Liver (tissue), 9 donors: Measurements from ENCODE around the gene GALNT17. TPM values are rescaled to one million over a fixed set of nuclear protein-coding genes. Genes with fewer than 3 reads are reported as not detected.

Source experiments
- DNase-seq: peaks from one replicate; pipeline ENCODE4 v3.0.0-alpha.2; 2017; ENCODE audit warnings: low spot score
- H3K27ac ChIP-seq, 2 donors: one replicate each; pipeline ENCODE4 v1.7.0; 2013; ENCODE audit warnings: inconsistent platforms in 2 of 2, low read length in 2 of 2, control low read depth in 1 of 2, low read depth in 1 of 2, mild to moderate bottlenecking in 1 of 2
- H3K27me3 ChIP-seq, 4 donors: one replicate each; pipeline versions ENCODE4 v1.6.1 to v1.7.0; 2013; ENCODE audit warnings: low read length in 3 of 4, inconsistent platforms in 1 of 4, mild to moderate bottlenecking in 1 of 4, moderate library complexity in 1 of 4; ENCODE audit not compliant: control insufficient read depth in 4 of 4, insufficient read depth in 4 of 4
- H3K36me3 ChIP-seq, 4 donors: one replicate each; pipeline versions ENCODE4 v1.6.1 to v1.7.0; 2013; ENCODE audit warnings: low read length in 3 of 4, mild to moderate bottlenecking in 3 of 4, low read depth in 1 of 4, moderate library complexity in 1 of 4; ENCODE audit not compliant: control insufficient read depth in 4 of 4, insufficient read depth in 3 of 4
- H3K4me1 ChIP-seq, 4 donors: one replicate each; pipeline versions ENCODE4 v1.6.1 to v1.7.0; 2013; ENCODE audit warnings: low read length in 3 of 4, mild to moderate bottlenecking in 3 of 4, moderate library complexity in 1 of 4; ENCODE audit not compliant: control insufficient read depth in 4 of 4, insufficient read depth in 4 of 4
- H3K4me3 ChIP-seq, 3 donors: one replicate each; pipeline versions ENCODE4 v1.6.1 to v1.7.0; 2013; ENCODE audit warnings: low read length in 3 of 3, control low read depth in 1 of 3, low read depth in 1 of 3, mild to moderate bottlenecking in 1 of 3
- H3K9ac ChIP-seq, 2 donors: one replicate each; pipeline ENCODE4 v1.7.0; 2013; ENCODE audit warnings: low read length in 2 of 2, mild to moderate bottlenecking in 2 of 2, moderate library complexity in 2 of 2, control low read depth in 1 of 2, low read depth in 1 of 2
- H3K9me3 ChIP-seq, 4 donors: one replicate each; pipeline versions ENCODE4 v1.6.1 to v1.7.0; 2013; ENCODE audit warnings: low read length in 3 of 4; ENCODE audit not compliant: control insufficient read depth in 4 of 4
- EGR1 ChIP-seq, 2 donors: IDR thresholded peaks; 2 replicates each; pipeline ENCODE4 v1.6.1; 2016 to 2018; ENCODE audit warnings: antibody characterized with exemption in 2 of 2, low read depth in 2 of 2
- FOXA1 ChIP-seq: IDR thresholded peaks from 2 replicates; pipeline ENCODE4 v1.6.1; 2016; ENCODE audit warnings: antibody characterized with exemption
- FOXA2 ChIP-seq: IDR thresholded peaks from 2 replicates; pipeline ENCODE4 v1.6.1; 2016; ENCODE audit warnings: antibody characterized with exemption
- GABPA ChIP-seq, 2 donors: IDR thresholded peaks in 1 of 2; conservative IDR thresholded peaks in 1 of 2; 2 replicates each; pipeline ENCODE4 v1.6.1; 2016; ENCODE audit warnings: antibody characterized with exemption in 2 of 2, mild to moderate bottlenecking in 1 of 2, moderate library complexity in 1 of 2
- HNF4A ChIP-seq, 2 donors: conservative IDR thresholded peaks; 2 replicates each; pipeline ENCODE4 v1.6.1; 2016; ENCODE audit warnings: antibody characterized with exemption in 2 of 2, mild to moderate bottlenecking in 2 of 2
- HNF4G ChIP-seq: IDR thresholded peaks from 2 replicates; pipeline ENCODE4 v1.6.1; 2016; ENCODE audit warnings: antibody characterized with exemption
- JUND ChIP-seq, 2 donors: IDR thresholded peaks; 2 replicates each; pipeline ENCODE4 v1.6.1; 2016; ENCODE audit warnings: antibody characterized with exemption in 2 of 2
- NR2F2 ChIP-seq: IDR thresholded peaks from 2 replicates; pipeline ENCODE4 v1.6.1; 2016; ENCODE audit warnings: antibody characterized with exemption
- RAD21 ChIP-seq, 2 donors: IDR thresholded peaks; 2 replicates each; pipeline ENCODE4 v1.6.1; 2016; ENCODE audit warnings: antibody characterized with exemption in 2 of 2, mild to moderate bottlenecking in 2 of 2
- RXRA ChIP-seq, 2 donors: IDR thresholded peaks; 2 replicates each; pipeline ENCODE4 v1.6.1; 2017 to 2018; ENCODE audit warnings: antibody characterized with exemption in 2 of 2, mild to moderate bottlenecking in 1 of 2
- SP1 ChIP-seq: IDR thresholded peaks from 2 replicates; pipeline ENCODE4 v1.6.1; 2018; ENCODE audit warnings: antibody characterized with exemption, mild to moderate bottlenecking
- TAF1 ChIP-seq: conservative IDR thresholded peaks from 2 replicates; pipeline ENCODE4 v1.6.1; 2016; ENCODE audit warnings: antibody characterized with exemption, mild to moderate bottlenecking
- YY1 ChIP-seq: IDR thresholded peaks from 2 replicates; pipeline ENCODE4 v1.6.1; 2016; ENCODE audit warnings: antibody characterized with exemption, mild to moderate bottlenecking
- WGBS: extraction: QIAGEN DNeasy Blood & Tissue Kit; methylation state at CpG from one replicate; pipeline ENCODE4 v1.1.7; 2013; 5-methylcytosine and 5-hydroxymethylcytosine counted together
- polyA plus RNA-seq, 2 donors: library from polyadenylated mRNA; stranded (reverse) in 1 of 2; unstranded in 1 of 2; fragments of 200-250 nt in 1 of 2; fragments of >200 nt in 1 of 2; fragmentation: Nextera tagmentation in 1 of 2; extraction: Ambion mirVana in 1 of 2; gene quantifications; one replicate each; pipeline versions ENCODE4 v1.2.1 to v1.2.3, GENCODE V29; 2013 to 2015
- total RNA-seq, 2 donors: library from RNA; depleted of rRNA; stranded (reverse); fragments of >200 nt; gene quantifications; one replicate each; pipeline ENCODE4 v1.2.3, GENCODE V29; 2014
- TF ChIP-seq, protein P1 (sequence below): IDR thresholded peaks from 2 replicates; pipeline ENCODE4 v1.6.1; 2016; ENCODE audit warnings: antibody characterized with exemption, mild to moderate bottlenecking
- TF ChIP-seq, protein P2 (sequence below): IDR thresholded peaks from 2 replicates; pipeline ENCODE4 v1.6.1; 2016; ENCODE audit warnings: antibody characterized with exemption
- TF ChIP-seq, protein P3 (sequence below): IDR thresholded peaks from 2 replicates; pipeline ENCODE4 v1.6.1; 2016; ENCODE audit warnings: antibody characterized with exemption
- TF ChIP-seq, protein P4 (sequence below): IDR thresholded peaks from 2 replicates; pipeline ENCODE4 v1.6.1; 2016; ENCODE audit warnings: antibody characterized with exemption
- TF ChIP-seq, protein P5 (sequence below): fragments of 150-350 bp; IDR thresholded peaks from 2 replicates; pipeline ENCODE4 v1.5.1; 2017; ENCODE audit warnings: improper control_type of control experiment, low read depth, low read length; ENCODE audit not compliant: missing input control
- donor health status: healthy.
- donor health status: healthy.
- donor health status: healthy.
- donor health status: healthy.
- donor health status: healthy.

The GALNT17 gene
- total and polyA plus RNA-seq, 4 donors: 0.10 to 0.42 (median 0.37) TPM; not detected in 1

DNA sequence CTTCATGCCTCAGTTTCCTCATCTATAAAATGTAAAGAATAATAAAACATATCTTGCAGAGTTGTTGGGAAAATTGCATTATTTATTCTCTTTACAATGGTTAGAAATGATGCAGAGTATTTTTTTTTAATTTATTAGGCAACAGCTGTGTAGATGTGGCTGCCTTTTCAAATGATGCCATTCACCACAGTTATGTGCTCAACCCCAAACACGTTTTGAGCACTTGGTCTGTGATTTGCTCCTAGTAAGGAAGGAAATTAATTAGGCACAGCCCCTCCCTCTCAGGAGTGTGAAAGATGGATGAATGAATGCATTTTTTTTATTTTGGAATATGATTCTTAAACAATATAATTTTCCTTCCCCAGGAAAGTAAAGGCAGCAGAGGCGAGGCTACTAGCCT is 575.1 kb downstream of the GALNT17 start:
- TF ChIP-seq TAF1: no peak
- TF ChIP-seq, protein P1, sequence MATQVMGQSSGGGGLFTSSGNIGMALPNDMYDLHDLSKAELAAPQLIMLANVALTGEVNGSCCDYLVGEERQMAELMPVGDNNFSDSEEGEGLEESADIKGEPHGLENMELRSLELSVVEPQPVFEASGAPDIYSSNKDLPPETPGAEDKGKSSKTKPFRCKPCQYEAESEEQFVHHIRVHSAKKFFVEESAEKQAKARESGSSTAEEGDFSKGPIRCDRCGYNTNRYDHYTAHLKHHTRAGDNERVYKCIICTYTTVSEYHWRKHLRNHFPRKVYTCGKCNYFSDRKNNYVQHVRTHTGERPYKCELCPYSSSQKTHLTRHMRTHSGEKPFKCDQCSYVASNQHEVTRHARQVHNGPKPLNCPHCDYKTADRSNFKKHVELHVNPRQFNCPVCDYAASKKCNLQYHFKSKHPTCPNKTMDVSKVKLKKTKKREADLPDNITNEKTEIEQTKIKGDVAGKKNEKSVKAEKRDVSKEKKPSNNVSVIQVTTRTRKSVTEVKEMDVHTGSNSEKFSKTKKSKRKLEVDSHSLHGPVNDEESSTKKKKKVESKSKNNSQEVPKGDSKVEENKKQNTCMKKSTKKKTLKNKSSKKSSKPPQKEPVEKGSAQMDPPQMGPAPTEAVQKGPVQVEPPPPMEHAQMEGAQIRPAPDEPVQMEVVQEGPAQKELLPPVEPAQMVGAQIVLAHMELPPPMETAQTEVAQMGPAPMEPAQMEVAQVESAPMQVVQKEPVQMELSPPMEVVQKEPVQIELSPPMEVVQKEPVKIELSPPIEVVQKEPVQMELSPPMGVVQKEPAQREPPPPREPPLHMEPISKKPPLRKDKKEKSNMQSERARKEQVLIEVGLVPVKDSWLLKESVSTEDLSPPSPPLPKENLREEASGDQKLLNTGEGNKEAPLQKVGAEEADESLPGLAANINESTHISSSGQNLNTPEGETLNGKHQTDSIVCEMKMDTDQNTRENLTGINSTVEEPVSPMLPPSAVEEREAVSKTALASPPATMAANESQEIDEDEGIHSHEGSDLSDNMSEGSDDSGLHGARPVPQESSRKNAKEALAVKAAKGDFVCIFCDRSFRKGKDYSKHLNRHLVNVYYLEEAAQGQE: no peak
- no peak for TF ChIP-seq JUND (IDR thresholded peaks at IDR 0.05)
- no peak for TF ChIP-seq HNF4G
- TF ChIP-seq YY1: no peak
- no peak for TF ChIP-seq FOXA1
- no peak for TF ChIP-seq FOXA2
- TF ChIP-seq, protein P2, sequence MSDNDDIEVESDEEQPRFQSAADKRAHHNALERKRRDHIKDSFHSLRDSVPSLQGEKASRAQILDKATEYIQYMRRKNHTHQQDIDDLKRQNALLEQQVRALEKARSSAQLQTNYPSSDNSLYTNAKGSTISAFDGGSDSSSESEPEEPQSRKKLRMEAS: no peak
- TF ChIP-seq, protein P3, sequence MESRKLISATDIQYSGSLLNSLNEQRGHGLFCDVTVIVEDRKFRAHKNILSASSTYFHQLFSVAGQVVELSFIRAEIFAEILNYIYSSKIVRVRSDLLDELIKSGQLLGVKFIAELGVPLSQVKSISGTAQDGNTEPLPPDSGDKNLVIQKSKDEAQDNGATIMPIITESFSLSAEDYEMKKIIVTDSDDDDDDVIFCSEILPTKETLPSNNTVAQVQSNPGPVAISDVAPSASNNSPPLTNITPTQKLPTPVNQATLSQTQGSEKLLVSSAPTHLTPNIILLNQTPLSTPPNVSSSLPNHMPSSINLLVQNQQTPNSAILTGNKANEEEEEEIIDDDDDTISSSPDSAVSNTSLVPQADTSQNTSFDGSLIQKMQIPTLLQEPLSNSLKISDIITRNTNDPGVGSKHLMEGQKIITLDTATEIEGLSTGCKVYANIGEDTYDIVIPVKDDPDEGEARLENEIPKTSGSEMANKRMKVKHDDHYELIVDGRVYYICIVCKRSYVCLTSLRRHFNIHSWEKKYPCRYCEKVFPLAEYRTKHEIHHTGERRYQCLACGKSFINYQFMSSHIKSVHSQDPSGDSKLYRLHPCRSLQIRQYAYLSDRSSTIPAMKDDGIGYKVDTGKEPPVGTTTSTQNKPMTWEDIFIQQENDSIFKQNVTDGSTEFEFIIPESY: no peak
- TF ChIP-seq GABPA (IDR thresholded peaks at IDR 0.05 in 1 of 2, conservative IDR thresholded peaks at IDR 0.05 in 1 of 2): no peak
- TF ChIP-seq, protein P4, sequence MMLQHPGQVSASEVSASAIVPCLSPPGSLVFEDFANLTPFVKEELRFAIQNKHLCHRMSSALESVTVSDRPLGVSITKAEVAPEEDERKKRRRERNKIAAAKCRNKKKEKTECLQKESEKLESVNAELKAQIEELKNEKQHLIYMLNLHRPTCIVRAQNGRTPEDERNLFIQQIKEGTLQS: no peak
- no peak for TF ChIP-seq RAD21 (IDR thresholded peaks at IDR 0.05)
- TF ChIP-seq HNF4A (conservative IDR thresholded peaks at IDR 0.05): no peak
- no peak for TF ChIP-seq SP1
- TF ChIP-seq NR2F2: no peak
- no peak for TF ChIP-seq RXRA (IDR thresholded peaks at IDR 0.05)
- TF ChIP-seq, protein P5, sequence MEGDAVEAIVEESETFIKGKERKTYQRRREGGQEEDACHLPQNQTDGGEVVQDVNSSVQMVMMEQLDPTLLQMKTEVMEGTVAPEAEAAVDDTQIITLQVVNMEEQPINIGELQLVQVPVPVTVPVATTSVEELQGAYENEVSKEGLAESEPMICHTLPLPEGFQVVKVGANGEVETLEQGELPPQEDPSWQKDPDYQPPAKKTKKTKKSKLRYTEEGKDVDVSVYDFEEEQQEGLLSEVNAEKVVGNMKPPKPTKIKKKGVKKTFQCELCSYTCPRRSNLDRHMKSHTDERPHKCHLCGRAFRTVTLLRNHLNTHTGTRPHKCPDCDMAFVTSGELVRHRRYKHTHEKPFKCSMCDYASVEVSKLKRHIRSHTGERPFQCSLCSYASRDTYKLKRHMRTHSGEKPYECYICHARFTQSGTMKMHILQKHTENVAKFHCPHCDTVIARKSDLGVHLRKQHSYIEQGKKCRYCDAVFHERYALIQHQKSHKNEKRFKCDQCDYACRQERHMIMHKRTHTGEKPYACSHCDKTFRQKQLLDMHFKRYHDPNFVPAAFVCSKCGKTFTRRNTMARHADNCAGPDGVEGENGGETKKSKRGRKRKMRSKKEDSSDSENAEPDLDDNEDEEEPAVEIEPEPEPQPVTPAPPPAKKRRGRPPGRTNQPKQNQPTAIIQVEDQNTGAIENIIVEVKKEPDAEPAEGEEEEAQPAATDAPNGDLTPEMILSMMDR: no peak
- no peak for TF ChIP-seq EGR1 (IDR thresholded peaks at IDR 0.05; ENCODE audit: low read depth in 2 of 2)
- H3K4me3 ChIP-seq: no peak overlapping the region
- H3K9ac ChIP-seq: no peak overlapping the region
- 76% methylated on average over 2 of the region's 2 CpGs for WGBS
- no peak for DNase-seq
- H3K36me3 ChIP-seq: no peaks in the 10 kb centered on the region
- H3K9me3 ChIP-seq: peaks cover 0 to 9% (median 3%) of the 10 kb centered on the region in 4 donors
- H3K27me3 ChIP-seq: no peaks in the 10 kb centered on the region
- H3K27ac ChIP-seq: no peak overlapping the region
- H3K4me1 ChIP-seq: no peaks in the 10 kb centered on the region
